Naive thymus-derived CD4-positive, alpha-beta T cell (primary cell): Measurements from ENCODE around the gene IER5. TPM values are rescaled to one million over a fixed set of nuclear protein-coding genes. Genes with fewer than 3 reads are reported as not detected.

ENCODE experiments used
- ATAC-seq: fragments of 150-1000 bp; cut with Tn5 transposase; 2 replicates; pipeline ENCODE4 v1.10.0; 2021; ENCODE audit warnings: mild to moderate bottlenecking, moderate library complexity
- CTCF ChIA-PET: fragments of 350-600 bp; sonication (Branson Sonifier 250); formaldehyde crosslinking; loops from one replicate; lab custom pipeline; 2021; ENCODE audit warnings: antibody characterized with exemption; lab: Charles Lee
- POLR2A ChIA-PET: fragments of 350-600 bp; sonication (Branson Sonifier 250); formaldehyde crosslinking; loops from one replicate; lab custom pipeline; 2021; ENCODE audit warnings: antibody characterized with exemption, inconsistent platforms; lab: Charles Lee
- DNase-seq, 9 donors: peaks; one replicate each; pipeline versions ENCODE4 v3.0.0 to v3.0.0-alpha.2; 2020 to 2022; ENCODE audit warnings: mixed read lengths in 1 of 9
- H3K27ac ChIP-seq: one replicate; pipeline ENCODE4 v1.7.0; 2013; ENCODE audit warnings: mild to moderate bottlenecking, low read depth, low read length, moderate library complexity
- H3K27me3 ChIP-seq, 2 donors: one replicate each; pipeline ENCODE4 v1.7.0; 2013; ENCODE audit warnings: low read length in 2 of 2, mild to moderate bottlenecking in 2 of 2, moderate library complexity in 2 of 2; ENCODE audit not compliant: control insufficient read depth in 2 of 2, insufficient read depth in 2 of 2
- H3K36me3 ChIP-seq, 3 experiments: 1 replicate in 2 of 3; 2 replicates in 1 of 3; pipeline ENCODE4 v1.7.0; 2013; ENCODE audit warnings: low read length in 3 of 3, mild to moderate bottlenecking in 3 of 3, moderate library complexity in 1 of 3; ENCODE audit not compliant: insufficient read depth in 3 of 3, control insufficient read depth in 2 of 3
- H3K4me1 ChIP-seq, 2 donors: one replicate each; pipeline ENCODE4 v1.7.0; 2013; ENCODE audit warnings: low read length in 2 of 2, mild to moderate bottlenecking in 2 of 2, moderate library complexity in 1 of 2; ENCODE audit not compliant: control insufficient read depth in 2 of 2, insufficient read depth in 2 of 2
- H3K4me3 ChIP-seq: 2 replicates; pipeline ENCODE4 v1.7.0; 2013; ENCODE audit warnings: mild to moderate bottlenecking, low read length
- H3K9me3 ChIP-seq, 3 experiments: 1 replicate in 2 of 3; 2 replicates in 1 of 3; pipeline ENCODE4 v1.7.0; 2013; ENCODE audit warnings: low read length in 3 of 3; ENCODE audit not compliant: control insufficient read depth in 2 of 3
- H3K27ac Mint-ChIP-seq, 9 donors: one replicate each; pipeline ENCODE4 v1.8.0; 2020 to 2022; ENCODE audit warnings: mixed read lengths in 9 of 9, mild to moderate bottlenecking in 8 of 9, moderate library complexity in 5 of 9, inconsistent platforms in 2 of 9
- H3K27me3 Mint-ChIP-seq, 5 donors: one replicate each; pipeline ENCODE4 v1.8.0; 2021 to 2022; ENCODE audit warnings: mixed read lengths in 5 of 5, mild to moderate bottlenecking in 1 of 5
- H3K36me3 Mint-ChIP-seq, 5 donors: one replicate each; pipeline ENCODE4 v1.8.0; 2020 to 2022; ENCODE audit warnings: mixed read lengths in 5 of 5, mild to moderate bottlenecking in 3 of 5, inconsistent platforms in 1 of 5
- H3K4me1 Mint-ChIP-seq, 7 donors: one replicate each; pipeline ENCODE4 v1.8.0; 2020 to 2022; ENCODE audit warnings: mixed read lengths in 7 of 7, mild to moderate bottlenecking in 3 of 7, inconsistent platforms in 1 of 7
- H3K4me3 Mint-ChIP-seq, 10 donors: one replicate each; pipeline ENCODE4 v1.8.0; 2020 to 2022; ENCODE audit warnings: mild to moderate bottlenecking in 10 of 10, mixed read lengths in 10 of 10, moderate library complexity in 6 of 10, inconsistent platforms in 2 of 10
- H3K9me3 Mint-ChIP-seq, 11 donors: one replicate each; pipeline ENCODE4 v1.8.0; 2020 to 2022; ENCODE audit warnings: mixed read lengths in 11 of 11, mild to moderate bottlenecking in 4 of 11, inconsistent platforms in 1 of 11, moderate library complexity in 1 of 11
- intact Hi-C, 2 donors: fragments of 100-400 bp; cut with micrococcal nuclease; formaldehyde crosslinking; loops; one replicate each; pipeline ENCODE4 v1.15.1; 2023
- polyA plus RNA-seq, 2 donors: library from polyadenylated mRNA; unstranded; fragments of 300-500 nt; fragmentation: Illumina TruSeq; gene quantifications; one replicate each; pipeline ENCODE4 v1.2.3, GENCODE V29; 2021
- total RNA-seq, 6 experiments: library from RNA in 5 of 6; stranded (reverse) in 5 of 6; gene quantifications; 1 replicate in 5 of 6; 2 replicates in 1 of 6; pipeline ENCODE4 v1.2.3 and lab custom pipeline; 2021 to 2026

Gene IER5
- total and polyA plus RNA-seq, 7 experiments from 2014 or later, result 2.1 to 86.9 (median 13.3) TPM

- no peak for ATAC-seq
- Histone ChIP-seq H3K9me3 (peaks cover 0 to 2% (median 0%) of the 10 kb centered on the region in 3 experiments), H3K4me3 (no peak overlapping the region), H3K4me1 (peaks cover 6 to 8% of the 10 kb centered on the region in 2 donors), H3K36me3 (peaks cover 0 to 7% (median 0%) of the 10 kb centered on the region in 3 experiments), H3K27me3 (no peaks in the 10 kb centered on the region), H3K27ac (no peak overlapping the region)
- H3K9me3 Mint-ChIP-seq, result peaks cover 0 to 10% (median 4%) of the 10 kb centered on the region in 11 donors
- no peak overlapping the region for H3K4me3 Mint-ChIP-seq
- intact Hi-C loops, result no loop called here
- POLR2A ChIA-PET, result no interaction called here
- no peak for DNase-seq
- CTCF ChIA-PET, result no interaction called here
- H3K36me3 Mint-ChIP-seq, result peaks cover under 1 to 10% (median 9%) of the 10 kb centered on the region in 5 donors
- peaks cover 14 to 24% (median 20%) of the 10 kb centered on the region in 7 donors for H3K4me1 Mint-ChIP-seq
- H3K27ac Mint-ChIP-seq, result no peak overlapping the region
- peaks cover 0 to 4% (median 0%) of the 10 kb centered on the region in 5 donors for H3K27me3 Mint-ChIP-seq
Measured at GRCh38 chr1:181064702-181065101, 23.8 kb upstream of the IER5 start.

DNA sequence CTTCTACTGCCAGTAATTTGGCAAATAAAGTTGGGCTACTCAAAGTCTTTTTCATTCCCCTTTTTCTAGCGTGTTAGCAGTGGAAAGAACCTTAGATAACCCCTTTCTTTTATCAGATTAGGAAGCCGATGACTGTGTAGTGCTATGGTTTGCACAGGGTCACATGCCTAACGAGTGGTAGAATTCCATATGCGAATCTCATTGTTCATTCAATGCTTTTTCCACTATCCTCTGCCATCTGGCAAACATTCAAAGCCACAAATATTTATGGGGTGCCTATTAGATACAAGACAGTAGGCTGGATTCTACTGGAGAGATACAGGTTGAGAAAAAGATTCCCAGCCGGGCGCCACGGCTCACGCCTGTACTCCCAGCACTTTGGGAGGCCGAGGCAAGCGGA is 14.9 kb upstream of the IER5 start:
- Mint-ChIP-seq H3K4me1 (peaks cover 0 to 2% (median 0%) of the 10 kb centered on the region in 7 donors), H3K4me3 (no peak overlapping the region), H3K27ac (no peak overlapping the region), H3K36me3 (peaks cover 0 to 4% (median 4%) of the 10 kb centered on the region in 5 donors), H3K27me3 (peaks cover 9 to 47% (median 12%) of the 10 kb centered on the region in 5 donors), H3K9me3 (peaks cover 0 to 6% (median 0%) of the 10 kb centered on the region in 11 donors)
- intact Hi-C loops, result no loop called here
- no peaks in the 10 kb centered on the region for H3K9me3 ChIP-seq
- no peaks in the 10 kb centered on the region for H3K4me1 ChIP-seq
- no peaks in the 10 kb centered on the region for H3K27me3 ChIP-seq
- no peak for ATAC-seq
- H3K4me3 ChIP-seq, result no peak overlapping the region
- H3K27ac ChIP-seq, result no peak overlapping the region
- no peak for DNase-seq
- ChIA-PET CTCF (no interaction called here), POLR2A (interaction anchor here (1.2 kb wide), 1 partner anchor 16 kb away, joined by 3 read pairs; no protein-coding TSS in a partner anchor)
- H3K36me3 ChIP-seq, result no peaks in the 10 kb centered on the region

- Histone ChIP-seq H3K4me1 (no peaks in the 10 kb centered on the region), H3K27ac (no peak overlapping the region), H3K27me3 (no peaks in the 10 kb centered on the region), H3K4me3 (no peak overlapping the region), H3K36me3 (no peaks in the 10 kb centered on the region), H3K9me3 (no peaks in the 10 kb centered on the region)
- Mint-ChIP-seq H3K9me3 (peaks cover 0 to 5% (median 0%) of the 10 kb centered on the region in 11 donors), H3K27ac (no peak overlapping the region), H3K4me3 (no peak overlapping the region), H3K36me3 (peaks cover 0 to 4% (median 2%) of the 10 kb centered on the region in 5 donors), H3K4me1 (peaks cover 0 to 14% (median 0%) of the 10 kb centered on the region in 7 donors), H3K27me3 (peaks cover 9 to 38% (median 12%) of the 10 kb centered on the region in 5 donors)
- CTCF ChIA-PET, result interaction anchor here (0.6 to 0.9 kb wide), 2 partner anchors 65 to 97 kb away, joined by 5 to 7 read pairs; no protein-coding TSS in a partner anchor
- POLR2A ChIA-PET, result interaction anchor here (1.0 kb wide), 1 partner anchor 8 kb away, joined by 3 read pairs; no protein-coding TSS in a partner anchor
- intact Hi-C loops, result no loop called here
- no peak for DNase-seq
- ATAC-seq, result no peak
Measured at GRCh38 chr1:181075766-181076350, 12.6 kb upstream of the IER5 start.

DNA sequence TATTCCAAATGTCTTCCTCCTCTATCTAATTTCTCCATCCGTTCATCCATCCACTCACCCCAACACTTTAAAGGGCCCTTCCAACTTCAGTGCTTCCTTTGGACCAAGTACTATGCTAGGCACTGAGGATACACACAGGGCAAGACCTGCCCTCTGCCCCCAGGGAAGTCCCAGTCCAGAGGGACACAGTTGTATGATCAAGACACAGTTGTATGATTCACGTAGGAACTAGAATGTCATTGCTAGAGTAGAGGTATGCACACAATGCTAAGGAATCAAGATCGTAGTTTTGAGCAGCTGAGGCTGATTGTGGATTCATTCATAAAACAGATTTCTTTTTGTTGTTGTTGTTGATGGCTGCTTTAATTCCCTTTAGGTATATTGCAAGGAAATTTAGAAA is 11.6 kb upstream of the IER5 start:
- intact Hi-C loops, result no loop called here
- ChIA-PET CTCF (no interaction called here), POLR2A (no interaction called here)
- H3K27me3 ChIP-seq, result no peaks in the 10 kb centered on the region
- Mint-ChIP-seq H3K4me3 (no peak overlapping the region), H3K36me3 (peaks cover 0 to 4% (median 2%) of the 10 kb centered on the region in 5 donors), H3K27ac (no peak overlapping the region), H3K27me3 (peaks cover 9 to 35% (median 12%) of the 10 kb centered on the region in 5 donors), H3K9me3 (peaks cover 0 to 5% (median 0%) of the 10 kb centered on the region in 11 donors), H3K4me1 (peaks cover 0 to 16% (median 0%) of the 10 kb centered on the region in 7 donors)
- DNase-seq, result no peak
- no peak overlapping the region for H3K4me3 ChIP-seq
- H3K4me1 ChIP-seq, result no peaks in the 10 kb centered on the region
- H3K36me3 ChIP-seq, result no peaks in the 10 kb centered on the region
- no peaks in the 10 kb centered on the region for H3K9me3 ChIP-seq
- H3K27ac ChIP-seq, result no peak overlapping the region
- ATAC-seq, result no peak

- Histone ChIP-seq H3K36me3 (no peaks in the 10 kb centered on the region), H3K27me3 (no peaks in the 10 kb centered on the region), H3K9me3 (no peaks in the 10 kb centered on the region), H3K27ac (no peak overlapping the region), H3K4me3 (no peak overlapping the region), H3K4me1 (no peaks in the 10 kb centered on the region)
- peaks cover 0 to 4% (median 2%) of the 10 kb centered on the region in 5 donors for H3K36me3 Mint-ChIP-seq
- no peak overlapping the region for H3K4me3 Mint-ChIP-seq
- ATAC-seq (no peak), DNase-seq (no peak)
- CTCF ChIA-PET, result interaction anchor here (0.7 to 0.8 kb wide), 3 partner anchors 8 to 67 kb away, joined by 3 to 4 read pairs (median 3); no protein-coding TSS in a partner anchor
- H3K4me1 Mint-ChIP-seq, result peaks cover 0 to 16% (median 0%) of the 10 kb centered on the region in 7 donors
- intact Hi-C loops, result no loop called here
- H3K9me3 Mint-ChIP-seq, result peaks cover 0 to 5% (median 0%) of the 10 kb centered on the region in 11 donors
- POLR2A ChIA-PET, result interaction anchor here (0.6 to 0.7 kb wide), 2 partner anchors 45 to 58 kb away, joined by 3 to 4 read pairs; no protein-coding TSS in a partner anchor
- H3K27me3 Mint-ChIP-seq, result peaks cover 9 to 35% (median 12%) of the 10 kb centered on the region in 5 donors
- H3K27ac Mint-ChIP-seq, result no peak overlapping the region
Measured at GRCh38 chr1:181077576-181078242, 10.8 kb upstream of the IER5 start.

- H3K9me3 Mint-ChIP-seq, result peaks cover 0 to 5% (median 0%) of the 10 kb centered on the region in 11 donors
- H3K36me3 Mint-ChIP-seq, result peaks cover 0 to 4% (median 2%) of the 10 kb centered on the region in 5 donors
- H3K27ac Mint-ChIP-seq, result no peak overlapping the region
- intact Hi-C loops, result no loop called here
- H3K27me3 Mint-ChIP-seq, result peaks cover 9 to 35% (median 12%) of the 10 kb centered on the region in 5 donors
- POLR2A ChIA-PET, result interaction anchor here (1.0 kb wide), 1 partner anchor 16 kb away, joined by 3 read pairs; no protein-coding TSS in a partner anchor
- Histone ChIP-seq H3K27ac (no peak overlapping the region), H3K9me3 (no peaks in the 10 kb centered on the region), H3K36me3 (no peaks in the 10 kb centered on the region), H3K4me1 (no peaks in the 10 kb centered on the region), H3K27me3 (no peaks in the 10 kb centered on the region), H3K4me3 (no peak overlapping the region)
- DNase-seq (no peak), ATAC-seq (no peak)
- CTCF ChIA-PET, result interaction anchor here (1.0 to 4.1 kb wide), 6 partner anchors 42 to 88 kb away, joined by 3 to 24 read pairs (median 3); no protein-coding TSS in a partner anchor
- peaks cover 0 to 22% (median 2%) of the 10 kb centered on the region in 7 donors for H3K4me1 Mint-ChIP-seq
- H3K4me3 Mint-ChIP-seq, result no peak overlapping the region
Measured at GRCh38 chr1:181079382-181079781, 9.1 kb upstream of the IER5 start.
